PC-3 (cell line): Measurements from ENCODE around the gene RIMS4. TPM values are rescaled to one million over a fixed set of nuclear protein-coding genes. Genes with fewer than 3 reads are reported as not detected.

Source experiments
- ATAC-seq: fragments of 200-7000 bp; cut with Tn5 transposase; 2 replicates; pipeline ENCODE4 v1.9.1; 2020; ENCODE audit warnings: mild to moderate bottlenecking, moderate library complexity
- BruUV-seq: library from RNA; stranded (reverse); fragments of 400-500 nt; replicated peaks from 2 replicates; lab custom pipeline; 2021; lab: Mats Ljungman, UMichigan
- CTCF ChIA-PET: fragments of 300-600 bp; sonication (Branson Sonifier 250); formaldehyde crosslinking; loops from one replicate; lab custom pipeline; 2022; ENCODE audit warnings: antibody characterized with exemption; lab: Charles Lee
- POLR2A ChIA-PET: fragments of 300-600 bp; sonication (Branson Sonifier 250); formaldehyde crosslinking; loops from one replicate; lab custom pipeline; 2022; ENCODE audit warnings: antibody characterized with exemption; ENCODE audit not compliant: unreplicated experiment; lab: Charles Lee
- DNase-seq: peaks from one replicate; pipeline ENCODE4 v3.0.0-alpha.2; 2015
- H2AFZ ChIP-seq: fragments of 300-600 bp; sonication (generic); 2 replicates; pipeline ENCODE4 v1.6.0; 2016; ENCODE audit warnings: antibody characterized with exemption, low read length
- H3F3A ChIP-seq: fragments of 300-600 bp; sonication (generic); one replicate; pipeline ENCODE4 v1.6.0; 2017; ENCODE audit warnings: antibody characterized with exemption, low read length, control low read depth, mild to moderate bottlenecking; ENCODE audit not compliant: unreplicated experiment
- H3K27ac ChIP-seq: fragments of 300-600 bp; sonication (generic); 2 replicates; pipeline ENCODE4 v1.5.1; 2016; ENCODE audit warnings: mild to moderate bottlenecking, low read length
- H3K27me3 ChIP-seq: fragments of 300-600 bp; sonication (generic); 2 replicates; pipeline ENCODE4 v1.6.1; 2016; ENCODE audit warnings: low read length, mixed read lengths
- H3K36me3 ChIP-seq: fragments of 300-600 bp; sonication (generic); 2 replicates; pipeline ENCODE4 v1.6.1; 2016; ENCODE audit warnings: low read depth, mixed run types, low read length, mixed read lengths
- H3K4me1 ChIP-seq: fragments of 300-600 bp; sonication (generic); 2 replicates; pipeline ENCODE4 v1.5.1; 2016; ENCODE audit warnings: low read length; ENCODE audit not compliant: insufficient read depth
- H3K4me2 ChIP-seq: fragments of 300-600 bp; sonication (generic); 2 replicates; pipeline ENCODE4 v1.6.0; 2016; ENCODE audit warnings: low read length
- H3K4me3 ChIP-seq: fragments of 300-600 bp; sonication (generic); 2 replicates; pipeline ENCODE4 v1.5.1; 2016; ENCODE audit warnings: mild to moderate bottlenecking, low read length, mixed read lengths
- H3K79me2 ChIP-seq: fragments of 300-600 bp; sonication (generic); 2 replicates; pipeline ENCODE4 v1.6.1; 2017; ENCODE audit warnings: low read length, mixed read lengths
- H3K9ac ChIP-seq: fragments of 300-600 bp; sonication (generic); 2 replicates; pipeline ENCODE4 v1.6.0; 2016; ENCODE audit warnings: mild to moderate bottlenecking, low read length
- H3K9me2 ChIP-seq: fragments of 300-600 bp; sonication (generic); replicated peaks from 2 replicates; pipeline ENCODE4 v1.6.1; 2016; ENCODE audit warnings: mixed run types, low read length, mixed read lengths
- H3K9me3 ChIP-seq: fragments of 300-600 bp; sonication (generic); 2 replicates; pipeline ENCODE4 v1.6.1; 2016; ENCODE audit warnings: low read length, mixed read lengths
- H4K20me1 ChIP-seq: fragments of 300-600 bp; sonication (generic); 2 replicates; pipeline ENCODE4 v1.6.1; 2016; ENCODE audit warnings: low read length, mixed read lengths
- EZH2 ChIP-seq: fragments of 300-600 bp; sonication (generic); IDR thresholded peaks from one replicate; pipeline ENCODE4 v1.6.1; 2017; ENCODE audit warnings: antibody characterized with exemption, mild to moderate bottlenecking, low read length; ENCODE audit not compliant: unreplicated experiment
- EZH2phosphoT487 ChIP-seq: fragments of 300-600 bp; sonication (generic); IDR thresholded peaks from 2 replicates; pipeline ENCODE4 v1.6.1; 2018; ENCODE audit warnings: mild to moderate bottlenecking, antibody characterized with exemption, low read length, borderline replicate concordance
- intact Hi-C: fragments of 100-400 bp; cut with micrococcal nuclease; formaldehyde crosslinking; loops from 2 replicates; pipeline ENCODE4 v1.9.0; 2023
- total RNA-seq: library from RNA; depleted of rRNA; stranded (reverse); fragments of >200 nt; gene quantifications from 2 replicates; pipeline ENCODE4 v1.2.3, GENCODE V29; 2014
- TF ChIP-seq, protein P1 (sequence below): fragments of 300-600 bp; sonication (generic); conservative IDR thresholded peaks from 2 replicates; pipeline ENCODE4 v1.5.1; 2017; ENCODE audit warnings: antibody characterized with exemption, low read depth, mild to moderate bottlenecking, low read length

RIMS4 gene
- total RNA-seq, 1 experiment from 2014 or later: 0.04 TPM

DNA sequence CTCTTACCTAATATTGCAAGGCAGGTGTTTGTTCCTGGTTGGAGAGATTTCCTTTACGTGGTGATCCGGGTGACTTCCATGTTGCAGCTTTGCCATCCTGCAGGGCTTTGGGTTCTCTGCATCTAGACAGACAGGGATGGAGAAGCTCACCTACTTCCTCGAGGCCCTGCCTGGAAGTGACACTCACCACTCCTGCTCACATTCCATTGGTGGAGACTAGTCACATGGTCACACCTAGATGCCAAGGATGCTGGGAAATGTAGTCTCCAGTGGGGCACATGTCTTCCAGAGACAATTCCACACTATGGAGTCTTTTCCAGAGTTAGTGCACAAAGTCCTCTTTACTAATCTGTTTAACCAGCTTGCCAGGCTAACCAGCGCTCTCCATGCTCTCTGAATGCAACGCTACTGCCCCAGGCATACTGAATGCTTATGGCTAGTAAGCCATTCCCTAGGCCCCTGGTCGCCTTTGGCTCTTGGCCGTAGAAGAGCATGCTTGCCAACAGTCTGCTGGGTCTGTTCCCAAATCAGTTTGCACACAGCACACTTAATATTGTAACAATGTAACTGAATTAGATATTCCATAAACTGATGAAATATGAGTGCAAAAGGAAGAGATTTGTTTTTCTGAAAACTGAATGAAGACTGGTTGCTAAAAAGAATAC lies 71.4 kb downstream of the RIMS4 start:
- ChIA-PET POLR2A (no interaction called here), CTCF (interaction anchor here (0.5 kb wide), 1 partner anchor 128 kb away, joined by 5 read pairs; no protein-coding TSS in a partner anchor)
- H3F3A ChIP-seq: no peaks in the 10 kb centered on the region
- H3K4me2 ChIP-seq: no peak overlapping the region
- H2AFZ ChIP-seq: no peak overlapping the region
- H4K20me1 ChIP-seq: no peaks in the 10 kb centered on the region
- no peaks in the 10 kb centered on the region for H3K4me1 ChIP-seq
- peak; percentile 80 for DNase-seq
- intact Hi-C loops: no loop called here
- BruUV-seq: no TSS peak
- no peak overlapping the region for H3K4me3 ChIP-seq
- no peak for TF ChIP-seq EZH2phosphoT487
- TF ChIP-seq, protein P1, sequence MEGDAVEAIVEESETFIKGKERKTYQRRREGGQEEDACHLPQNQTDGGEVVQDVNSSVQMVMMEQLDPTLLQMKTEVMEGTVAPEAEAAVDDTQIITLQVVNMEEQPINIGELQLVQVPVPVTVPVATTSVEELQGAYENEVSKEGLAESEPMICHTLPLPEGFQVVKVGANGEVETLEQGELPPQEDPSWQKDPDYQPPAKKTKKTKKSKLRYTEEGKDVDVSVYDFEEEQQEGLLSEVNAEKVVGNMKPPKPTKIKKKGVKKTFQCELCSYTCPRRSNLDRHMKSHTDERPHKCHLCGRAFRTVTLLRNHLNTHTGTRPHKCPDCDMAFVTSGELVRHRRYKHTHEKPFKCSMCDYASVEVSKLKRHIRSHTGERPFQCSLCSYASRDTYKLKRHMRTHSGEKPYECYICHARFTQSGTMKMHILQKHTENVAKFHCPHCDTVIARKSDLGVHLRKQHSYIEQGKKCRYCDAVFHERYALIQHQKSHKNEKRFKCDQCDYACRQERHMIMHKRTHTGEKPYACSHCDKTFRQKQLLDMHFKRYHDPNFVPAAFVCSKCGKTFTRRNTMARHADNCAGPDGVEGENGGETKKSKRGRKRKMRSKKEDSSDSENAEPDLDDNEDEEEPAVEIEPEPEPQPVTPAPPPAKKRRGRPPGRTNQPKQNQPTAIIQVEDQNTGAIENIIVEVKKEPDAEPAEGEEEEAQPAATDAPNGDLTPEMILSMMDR: no peak
- no peak overlapping the region for H3K9ac ChIP-seq
- no peaks in the 10 kb centered on the region for H3K79me2 ChIP-seq
- no peak overlapping the region for H3K27ac ChIP-seq
- no peaks in the 10 kb centered on the region for H3K27me3 ChIP-seq
- H3K36me3 ChIP-seq: no peaks in the 10 kb centered on the region
- ATAC-seq: peak; percentile 66
- H3K9me3 ChIP-seq: no peaks in the 10 kb centered on the region
- no peaks in the 10 kb centered on the region for H3K9me2 ChIP-seq

DNA sequence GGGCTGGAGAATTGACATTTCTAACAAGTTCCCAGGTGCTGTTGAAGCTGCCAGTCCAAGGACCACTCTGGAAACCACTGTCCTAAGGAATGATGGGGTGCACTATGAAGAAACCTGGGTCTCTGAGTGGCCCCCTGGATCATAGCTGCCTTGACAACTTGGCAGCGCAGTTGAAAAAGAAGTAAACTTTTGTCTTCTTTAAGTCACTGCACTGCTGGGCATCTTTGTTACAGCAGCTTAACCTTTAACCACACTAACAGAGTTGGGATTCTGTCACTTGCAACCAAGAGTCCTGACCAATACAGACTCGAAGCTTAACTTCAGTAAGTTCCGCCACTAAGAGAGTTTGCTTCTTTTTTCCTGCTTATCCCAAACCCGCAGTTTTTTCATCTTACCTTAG lies 73.2 kb downstream of the RIMS4 start:
- no peaks in the 10 kb centered on the region for H3K79me2 ChIP-seq
- H3K9me2 ChIP-seq: no peaks in the 10 kb centered on the region
- H3K4me3 ChIP-seq: no peak overlapping the region
- H3K36me3 ChIP-seq: no peaks in the 10 kb centered on the region
- no peaks in the 10 kb centered on the region for H3K27me3 ChIP-seq
- no peaks in the 10 kb centered on the region for H3F3A ChIP-seq
- intact Hi-C loops: no loop called here
- TF ChIP-seq, protein P1: no peak
- TF ChIP-seq EZH2 (no peak), EZH2phosphoT487 (no peak)
- H3K4me2 ChIP-seq: no peak overlapping the region
- DNase-seq (no peak), ATAC-seq (no peak)
- no TSS peak for BruUV-seq
- H3K4me1 ChIP-seq: peaks cover 15% of the 10 kb centered on the region; the same call in 1 of the 2 replicates
- no peaks in the 10 kb centered on the region for H4K20me1 ChIP-seq
- H2AFZ ChIP-seq: peak overlapping the region; percentile 37
- CTCF ChIA-PET: no interaction called here
- H3K9ac ChIP-seq: no peak overlapping the region
- POLR2A ChIA-PET: no interaction called here
- no peak overlapping the region for H3K27ac ChIP-seq
- H3K9me3 ChIP-seq: no peaks in the 10 kb centered on the region

DNA sequence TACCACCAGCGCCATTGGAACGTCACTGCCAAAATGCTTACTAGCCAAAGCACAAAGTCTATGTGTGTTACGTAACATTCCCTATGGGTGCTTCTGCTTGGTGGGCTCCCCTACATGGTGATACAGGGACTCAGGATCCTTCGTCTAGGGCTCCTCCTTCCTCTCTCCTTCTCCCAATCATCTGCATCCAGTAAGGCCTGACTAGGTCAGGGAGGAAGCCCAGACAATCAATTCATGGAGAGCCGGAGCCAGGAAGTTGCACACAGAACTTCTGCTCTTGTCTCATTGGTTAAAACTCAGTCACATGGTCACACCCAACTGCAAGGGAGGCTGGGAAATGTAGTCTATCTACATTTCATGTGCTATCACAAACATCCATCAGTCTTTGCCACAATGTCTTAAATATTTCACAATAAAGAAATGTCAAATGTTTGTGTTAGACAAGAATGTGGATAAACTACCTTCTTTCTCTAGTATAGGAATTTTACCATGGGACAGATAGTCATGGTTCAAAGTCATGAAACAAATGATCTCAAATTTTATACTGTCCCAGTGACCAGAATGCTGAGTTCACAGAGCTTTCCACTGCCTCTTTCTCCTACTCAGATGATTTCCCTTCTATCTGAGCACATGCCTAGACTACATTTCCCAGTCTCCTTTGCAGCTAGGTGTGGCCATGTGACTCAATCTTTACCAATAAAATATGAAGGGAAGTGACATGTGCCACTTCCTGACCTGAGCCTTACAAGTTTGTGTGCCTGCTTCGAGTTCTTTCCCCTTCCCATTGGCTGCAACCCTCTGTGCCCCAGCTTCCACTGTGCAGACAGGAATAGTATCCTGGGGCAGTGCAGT lies 74.0 kb downstream of the RIMS4 start:
- H3F3A ChIP-seq: no peaks in the 10 kb centered on the region
- no peaks in the 10 kb centered on the region for H3K36me3 ChIP-seq
- ChIA-PET POLR2A (no interaction called here), CTCF (no interaction called here)
- no peaks in the 10 kb centered on the region for H3K79me2 ChIP-seq
- H3K4me2 ChIP-seq: no peak overlapping the region
- H3K4me1 ChIP-seq: peaks cover 21% of the 10 kb centered on the region
- H3K9me3 ChIP-seq: no peaks in the 10 kb centered on the region
- H3K9ac ChIP-seq: no peak overlapping the region
- TF ChIP-seq, protein P1: no peak
- peak overlapping the region; percentile 37 for H2AFZ ChIP-seq
- intact Hi-C loops: no loop called here
- H3K27ac ChIP-seq: no peak overlapping the region
- no peaks in the 10 kb centered on the region for H3K9me2 ChIP-seq
- ATAC-seq (peak; percentile 19; the same call in 1 of the 2 replicates), DNase-seq (peak; percentile 60)
- no TSS peak for BruUV-seq
- no peaks in the 10 kb centered on the region for H3K27me3 ChIP-seq
- no peak overlapping the region for H3K4me3 ChIP-seq
- no peaks in the 10 kb centered on the region for H4K20me1 ChIP-seq
